WTC11 (cell line): ENCODE measurements around the gene CENPV.

Source experiments
- ATF1 ChIP-seq: sonication (generic); formaldehyde crosslinking; IDR thresholded peaks from 2 replicates; pipeline ENCODE4 v1.8.1; 2023; ENCODE audit warnings: mild to moderate bottlenecking, moderate library complexity, missing genetic modification reagents
- CREB1 ChIP-seq: sonication (generic); formaldehyde crosslinking; IDR thresholded peaks from 2 replicates; pipeline ENCODE4 v1.8.0; 2023; ENCODE audit warnings: mild to moderate bottlenecking, missing genetic modification reagents
- FOXK1 ChIP-seq: sonication (generic); formaldehyde crosslinking; IDR thresholded peaks from 2 replicates; pipeline ENCODE4 v1.8.0; 2022; ENCODE audit warnings: mild to moderate bottlenecking, moderate library complexity, missing genetic modification reagents
- GABPB1 ChIP-seq: sonication (generic); formaldehyde crosslinking; IDR thresholded peaks from 2 replicates; pipeline ENCODE4 v1.8.1; 2023; ENCODE audit warnings: mild to moderate bottlenecking, missing genetic modification reagents
- KAT7 ChIP-seq: sonication (generic); formaldehyde crosslinking; IDR thresholded peaks from 2 replicates; pipeline ENCODE4 v1.8.1; 2023; ENCODE audit warnings: missing genetic modification reagents, mild to moderate bottlenecking, borderline replicate concordance
- NFATC4 ChIP-seq: fragments of 250-450 bp; sonication (Bioruptor Pico); IDR thresholded peaks from 2 replicates; pipeline ENCODE4 v1.9.0; 2021; ENCODE audit warnings: mild to moderate bottlenecking
- NR3C1 ChIP-seq: sonication (generic); formaldehyde crosslinking; conservative IDR thresholded peaks from 2 replicates; pipeline ENCODE4 v1.8.1; 2023; ENCODE audit warnings: low read depth, mild to moderate bottlenecking, missing genetic modification reagents
- TEAD4 ChIP-seq: sonication (generic); formaldehyde crosslinking; IDR thresholded peaks from 2 replicates; pipeline ENCODE4 v1.8.0; 2022; ENCODE audit warnings: mild to moderate bottlenecking, missing genetic modification reagents
- TP53 ChIP-seq: sonication (generic); formaldehyde crosslinking; IDR thresholded peaks from 2 replicates; pipeline ENCODE4 v1.8.1; 2023; ENCODE audit warnings: mild to moderate bottlenecking, missing genetic modification reagents
- USF2 ChIP-seq: sonication (generic); formaldehyde crosslinking; IDR thresholded peaks from 2 replicates; pipeline ENCODE4 v1.8.1; 2023; ENCODE audit warnings: mild to moderate bottlenecking, missing genetic modification reagents, moderate library complexity
- ZBTB21 ChIP-seq: sonication (generic); formaldehyde crosslinking; IDR thresholded peaks from 2 replicates; pipeline ENCODE4 v1.8.1; 2023; ENCODE audit warnings: mild to moderate bottlenecking, missing genetic modification reagents, borderline replicate concordance
- TF ChIP-seq, protein P1 (sequence below): fragments of 200-600 bp; IDR thresholded peaks from 2 replicates; pipeline ENCODE4 v1.8.0; 2022; ENCODE audit warnings: antibody characterized with exemption

- no peak for TF ChIP-seq NFATC4 (CRISPR knock-in tag)
- no peak for TF ChIP-seq USF2 (CRISPR knock-in tag)
- no peak for TF ChIP-seq ATF1 (CRISPR knock-in tag)
- no peak for TF ChIP-seq GABPB1 (CRISPR knock-in tag)
- TF ChIP-seq, protein P1, sequence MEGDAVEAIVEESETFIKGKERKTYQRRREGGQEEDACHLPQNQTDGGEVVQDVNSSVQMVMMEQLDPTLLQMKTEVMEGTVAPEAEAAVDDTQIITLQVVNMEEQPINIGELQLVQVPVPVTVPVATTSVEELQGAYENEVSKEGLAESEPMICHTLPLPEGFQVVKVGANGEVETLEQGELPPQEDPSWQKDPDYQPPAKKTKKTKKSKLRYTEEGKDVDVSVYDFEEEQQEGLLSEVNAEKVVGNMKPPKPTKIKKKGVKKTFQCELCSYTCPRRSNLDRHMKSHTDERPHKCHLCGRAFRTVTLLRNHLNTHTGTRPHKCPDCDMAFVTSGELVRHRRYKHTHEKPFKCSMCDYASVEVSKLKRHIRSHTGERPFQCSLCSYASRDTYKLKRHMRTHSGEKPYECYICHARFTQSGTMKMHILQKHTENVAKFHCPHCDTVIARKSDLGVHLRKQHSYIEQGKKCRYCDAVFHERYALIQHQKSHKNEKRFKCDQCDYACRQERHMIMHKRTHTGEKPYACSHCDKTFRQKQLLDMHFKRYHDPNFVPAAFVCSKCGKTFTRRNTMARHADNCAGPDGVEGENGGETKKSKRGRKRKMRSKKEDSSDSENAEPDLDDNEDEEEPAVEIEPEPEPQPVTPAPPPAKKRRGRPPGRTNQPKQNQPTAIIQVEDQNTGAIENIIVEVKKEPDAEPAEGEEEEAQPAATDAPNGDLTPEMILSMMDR, result no peak
- no peak for TF ChIP-seq KAT7 (CRISPR knock-in tag)
- no peak for TF ChIP-seq NR3C1 (CRISPR knock-in tag)
- TF ChIP-seq TEAD4 (CRISPR knock-in tag), result no peak
- no peak for TF ChIP-seq CREB1 (CRISPR knock-in tag)
- no peak for TF ChIP-seq FOXK1 (CRISPR knock-in tag)
- TF ChIP-seq ZBTB21, result no peak
- no peak for TF ChIP-seq TP53
Observed at GRCh38 chr17:16306211-16306610, 47.1 kb downstream of the CENPV start.
